Measurements from ENCODE around the gene GAA.
"Not testable (repeated sequence)": the region's sequence is repeated elsewhere in the genome, so short reads cannot be mapped to it uniquely, and the experiment has no call there.

The GAA gene

DNA sequence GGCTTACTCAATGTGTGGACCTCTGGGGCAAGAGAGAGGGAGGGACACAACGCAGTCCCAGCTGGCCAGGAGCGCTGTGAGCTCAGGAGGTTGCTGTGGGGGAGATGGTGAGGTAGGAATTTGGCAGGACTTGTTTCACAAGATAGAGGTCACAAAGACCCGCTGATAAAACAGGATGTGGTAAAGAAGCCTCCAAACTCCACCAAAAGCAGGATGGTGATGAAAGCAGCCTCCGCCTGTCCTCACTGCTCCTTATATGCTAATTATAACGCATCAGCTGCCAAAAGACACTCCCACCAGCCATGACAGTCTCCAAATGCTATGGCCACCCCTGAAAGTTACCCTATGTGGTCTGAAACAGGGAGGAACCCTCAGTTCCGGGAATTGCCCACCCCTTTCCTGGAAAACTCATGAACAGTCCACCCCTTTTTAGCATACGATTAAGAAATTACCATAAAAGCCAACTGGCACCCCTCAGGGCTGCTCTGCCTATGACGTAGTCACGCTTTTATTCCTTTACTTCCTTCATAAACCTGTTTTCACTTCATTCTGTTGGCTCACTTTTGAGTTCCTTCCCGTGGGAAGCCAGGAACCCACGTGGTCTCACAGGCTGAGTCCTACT lies 50.8 kb downstream of the GAA start:
- no peak overlapping the region for H2AFZ ChIP-seq (ENCODE audit: low read length, unreplicated experiment)
- peaks cover 4% of the 10 kb centered on the region for H3K4me1 ChIP-seq (ENCODE audit: control insufficient read depth, insufficient read depth, low read length, unreplicated experiment)
- no peaks in the 10 kb centered on the region for H3K36me3 ChIP-seq (ENCODE audit: insufficient read depth, low read length)
- H3K27me3 ChIP-seq (ENCODE audit: insufficient read depth, low read length): no peaks in the 10 kb centered on the region
- H3K79me2 ChIP-seq (ENCODE audit: control insufficient read depth, insufficient read depth, low read length, unreplicated experiment): peaks cover 10% of the 10 kb centered on the region
- no peak overlapping the region for H3K27ac ChIP-seq (ENCODE audit: low read depth, low read length)
- H3K4me3 ChIP-seq (ENCODE audit: low read depth, low read length): no peak overlapping the region

DNA sequence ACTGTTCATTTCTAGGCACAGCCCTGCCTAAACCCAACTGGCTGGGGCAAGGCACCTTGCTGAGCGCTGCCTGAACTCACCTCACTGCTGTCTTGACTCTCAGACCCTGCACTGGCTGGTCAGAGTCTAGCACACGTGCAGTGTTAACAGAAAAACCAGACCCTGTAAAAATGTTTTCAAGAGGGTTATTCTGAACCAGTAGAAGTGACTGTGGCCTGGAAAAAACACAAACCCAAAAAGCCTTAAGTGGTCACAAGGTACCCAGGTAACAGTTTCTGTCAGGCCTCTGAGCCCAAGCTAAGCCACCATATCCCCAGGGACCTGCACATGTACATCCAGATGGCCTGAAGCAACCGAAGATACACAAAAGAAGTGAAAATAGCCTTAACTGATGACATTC lies 51.6 kb downstream of the GAA start:
- Histone ChIP-seq H3K4me1 (ENCODE audit: control insufficient read depth, insufficient read depth, low read length, unreplicated experiment) (peaks cover 4% of the 10 kb centered on the region), H3K36me3 (ENCODE audit: insufficient read depth, low read length) (no peaks in the 10 kb centered on the region), H3K27ac (ENCODE audit: low read depth, low read length) (no peak overlapping the region), H2AFZ (ENCODE audit: low read length, unreplicated experiment) (no peak overlapping the region), H3K4me3 (ENCODE audit: low read depth, low read length) (no peak overlapping the region), H3K27me3 (ENCODE audit: insufficient read depth, low read length) (no peaks in the 10 kb centered on the region), H3K79me2 (ENCODE audit: control insufficient read depth, insufficient read depth, low read length, unreplicated experiment) (peaks cover 5% of the 10 kb centered on the region)

DNA sequence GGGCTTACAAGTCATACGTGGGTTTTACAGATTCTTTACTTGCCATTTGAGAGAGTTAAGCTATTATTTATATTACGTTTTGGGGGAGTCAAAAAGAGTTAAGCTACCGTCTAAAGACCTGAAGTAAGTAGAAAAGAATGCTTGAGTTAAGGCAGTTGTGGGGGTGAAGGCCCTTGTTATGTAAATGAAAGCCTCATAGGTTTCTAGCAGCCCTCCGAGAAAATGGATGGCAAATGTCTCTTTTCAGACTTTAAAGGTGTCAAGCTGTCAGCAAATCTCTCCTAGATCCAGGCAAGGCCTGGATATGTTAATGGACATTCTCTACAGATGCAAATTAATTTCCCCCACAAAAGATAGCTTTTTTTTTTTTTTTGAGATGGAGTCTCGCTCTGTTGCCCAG lies 52.8 kb downstream of the GAA start:
- Histone ChIP-seq H3K36me3 (ENCODE audit: insufficient read depth, low read length) (no peaks in the 10 kb centered on the region), H2AFZ (ENCODE audit: low read length, unreplicated experiment) (no peak overlapping the region), H3K79me2 (ENCODE audit: control insufficient read depth, insufficient read depth, low read length, unreplicated experiment) (no peaks in the 10 kb centered on the region), H3K27me3 (ENCODE audit: insufficient read depth, low read length) (no peaks in the 10 kb centered on the region), H3K4me1 (ENCODE audit: control insufficient read depth, insufficient read depth, low read length, unreplicated experiment) (peaks cover 4% of the 10 kb centered on the region), H3K27ac (ENCODE audit: low read depth, low read length) (no peak overlapping the region), H3K4me3 (ENCODE audit: low read depth, low read length) (no peak overlapping the region)

DNA sequence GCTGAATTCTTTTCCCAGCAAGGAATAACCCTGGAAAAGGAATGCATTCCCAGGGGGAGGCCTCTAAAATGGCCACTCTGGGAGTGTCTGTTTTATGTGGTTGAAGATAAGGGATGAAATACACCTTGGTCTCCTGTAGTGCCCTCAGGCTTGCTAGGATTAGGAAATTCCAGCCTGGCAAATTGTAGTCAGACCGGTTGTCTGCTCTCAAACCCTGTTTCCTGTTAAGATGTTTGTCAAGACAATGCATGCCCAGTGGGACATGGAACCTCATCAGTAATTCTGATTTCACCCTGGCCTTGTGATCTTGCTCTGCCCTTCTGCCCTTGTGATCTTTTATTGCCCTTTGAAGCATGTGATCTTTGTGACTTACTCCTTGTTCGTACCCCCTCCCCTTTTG lies 54.2 kb downstream of the GAA start:
- H3K4me1 ChIP-seq (ENCODE audit: control insufficient read depth, insufficient read depth, low read length, unreplicated experiment); H2AFZ ChIP-seq (ENCODE audit: low read length, unreplicated experiment); H3K79me2 ChIP-seq (ENCODE audit: control insufficient read depth, insufficient read depth, low read length, unreplicated experiment); H3K27me3 ChIP-seq (ENCODE audit: insufficient read depth, low read length); H3K36me3 ChIP-seq (ENCODE audit: insufficient read depth, low read length); H3K4me3 ChIP-seq (ENCODE audit: low read depth, low read length); H3K27ac ChIP-seq (ENCODE audit: low read depth, low read length): not testable (repeated sequence)

DNA sequence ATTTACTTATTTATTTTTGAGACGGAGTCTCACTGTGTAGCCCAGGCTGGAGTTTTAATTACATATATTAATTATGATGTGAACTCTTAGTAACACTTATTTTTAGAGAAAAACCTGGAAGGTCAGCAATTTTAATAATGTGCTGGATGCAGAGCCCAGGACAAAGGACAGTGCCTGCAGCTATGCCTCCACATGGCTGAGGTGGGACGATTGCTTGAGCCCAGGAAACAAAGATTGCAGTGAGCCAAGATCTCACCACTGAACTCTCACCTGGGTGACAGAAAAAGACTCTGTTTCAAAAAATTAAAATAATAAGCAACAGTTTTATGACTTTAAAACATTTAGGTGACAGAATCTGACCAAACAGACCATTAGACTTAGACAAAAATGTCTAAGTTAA lies 57.5 kb downstream of the GAA start:
- Histone ChIP-seq H3K27ac (ENCODE audit: low read depth, low read length) (no peak overlapping the region), H3K79me2 (ENCODE audit: control insufficient read depth, insufficient read depth, low read length, unreplicated experiment) (no peaks in the 10 kb centered on the region), H3K4me1 (ENCODE audit: control insufficient read depth, insufficient read depth, low read length, unreplicated experiment) (no peaks in the 10 kb centered on the region), H2AFZ (ENCODE audit: low read length, unreplicated experiment) (no peak overlapping the region), H3K4me3 (ENCODE audit: low read depth, low read length) (no peak overlapping the region), H3K27me3 (ENCODE audit: insufficient read depth, low read length) (no peaks in the 10 kb centered on the region), H3K36me3 (ENCODE audit: insufficient read depth, low read length) (no peaks in the 10 kb centered on the region)

DNA sequence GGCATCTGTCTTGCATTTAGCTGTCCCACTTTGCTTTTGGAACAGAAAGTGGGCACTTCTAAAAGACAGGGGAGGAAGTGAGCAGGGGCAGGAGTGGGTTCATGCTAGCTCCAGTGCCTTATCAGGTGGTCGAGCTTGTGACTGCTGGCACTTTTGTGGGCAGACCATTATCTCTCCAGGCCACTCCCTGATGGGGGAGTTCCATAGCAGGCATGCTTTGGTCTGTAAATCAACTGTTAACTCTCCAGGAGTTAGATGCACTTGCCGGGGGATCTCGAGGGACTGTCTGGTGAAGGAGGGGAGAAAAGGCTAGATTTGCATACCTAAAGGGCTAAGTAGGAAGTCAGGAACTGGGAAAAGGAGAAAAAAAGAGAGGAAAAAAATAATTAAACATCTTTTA lies 59.2 kb downstream of the GAA start:
- no peak overlapping the region for H3K4me3 ChIP-seq (ENCODE audit: low read depth, low read length)
- H3K27ac ChIP-seq (ENCODE audit: low read depth, low read length): no peak overlapping the region
- no peaks in the 10 kb centered on the region for H3K79me2 ChIP-seq (ENCODE audit: control insufficient read depth, insufficient read depth, low read length, unreplicated experiment)
- no peaks in the 10 kb centered on the region for H3K4me1 ChIP-seq (ENCODE audit: control insufficient read depth, insufficient read depth, low read length, unreplicated experiment)
- H3K36me3 ChIP-seq (ENCODE audit: insufficient read depth, low read length): no peaks in the 10 kb centered on the region
- no peak overlapping the region for H2AFZ ChIP-seq (ENCODE audit: low read length, unreplicated experiment)
- no peaks in the 10 kb centered on the region for H3K27me3 ChIP-seq (ENCODE audit: insufficient read depth, low read length)

DNA sequence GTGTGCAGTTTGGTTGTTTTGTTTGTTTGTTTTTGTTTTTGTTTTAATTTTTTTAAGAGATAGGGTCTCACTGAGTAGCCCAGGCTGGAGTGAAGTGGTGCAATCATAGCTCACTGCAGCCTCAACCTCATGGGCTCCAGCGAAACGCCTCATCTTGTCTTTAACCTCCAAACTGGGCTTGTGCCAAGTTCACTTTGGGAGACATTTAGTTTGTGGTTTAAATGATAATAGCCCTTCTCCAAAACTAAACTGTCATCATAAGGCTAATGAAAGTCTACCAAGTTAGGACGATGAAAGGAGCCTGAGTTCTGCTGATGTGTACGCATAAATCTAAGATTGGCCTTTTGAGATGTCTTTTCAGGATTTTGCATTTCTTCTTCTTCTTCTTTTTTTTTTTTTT lies 62.0 kb downstream of the GAA start:
- Histone ChIP-seq H3K4me3 (ENCODE audit: low read depth, low read length) (no peak overlapping the region), H3K4me1 (ENCODE audit: control insufficient read depth, insufficient read depth, low read length, unreplicated experiment) (no peaks in the 10 kb centered on the region), H3K36me3 (ENCODE audit: insufficient read depth, low read length) (no peaks in the 10 kb centered on the region), H3K27ac (ENCODE audit: low read depth, low read length) (no peak overlapping the region), H3K27me3 (ENCODE audit: insufficient read depth, low read length) (no peaks in the 10 kb centered on the region), H3K79me2 (ENCODE audit: control insufficient read depth, insufficient read depth, low read length, unreplicated experiment) (no peaks in the 10 kb centered on the region), H2AFZ (ENCODE audit: low read length, unreplicated experiment) (no peak overlapping the region)

DNA sequence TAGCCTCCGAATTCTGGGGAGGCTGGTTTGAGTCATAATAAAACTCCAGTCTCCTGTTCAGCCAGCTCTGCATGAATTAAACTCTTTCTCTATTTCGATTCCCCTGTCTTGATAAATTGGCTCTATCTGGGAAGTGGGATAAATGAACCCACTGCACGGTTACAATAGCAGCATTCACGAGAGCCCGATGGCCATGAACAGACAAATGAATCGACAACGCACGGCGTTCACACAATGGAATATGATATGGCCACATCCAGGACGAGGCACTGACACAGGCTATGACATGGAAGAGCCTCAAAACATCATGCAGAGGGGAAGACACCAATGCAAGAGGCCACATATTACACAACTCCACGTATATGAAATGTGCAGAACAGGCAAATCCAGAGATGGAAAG lies 62.8 kb downstream of the GAA start:
- no peaks in the 10 kb centered on the region for H3K27me3 ChIP-seq (ENCODE audit: insufficient read depth, low read length)
- H3K27ac ChIP-seq (ENCODE audit: low read depth, low read length): no peak overlapping the region
- H3K36me3 ChIP-seq (ENCODE audit: insufficient read depth, low read length): no peaks in the 10 kb centered on the region
- H3K79me2 ChIP-seq (ENCODE audit: control insufficient read depth, insufficient read depth, low read length, unreplicated experiment): no peaks in the 10 kb centered on the region
- H3K4me3 ChIP-seq (ENCODE audit: low read depth, low read length): no peak overlapping the region
- no peak overlapping the region for H2AFZ ChIP-seq (ENCODE audit: low read length, unreplicated experiment)
- H3K4me1 ChIP-seq (ENCODE audit: control insufficient read depth, insufficient read depth, low read length, unreplicated experiment): no peaks in the 10 kb centered on the region

DNA sequence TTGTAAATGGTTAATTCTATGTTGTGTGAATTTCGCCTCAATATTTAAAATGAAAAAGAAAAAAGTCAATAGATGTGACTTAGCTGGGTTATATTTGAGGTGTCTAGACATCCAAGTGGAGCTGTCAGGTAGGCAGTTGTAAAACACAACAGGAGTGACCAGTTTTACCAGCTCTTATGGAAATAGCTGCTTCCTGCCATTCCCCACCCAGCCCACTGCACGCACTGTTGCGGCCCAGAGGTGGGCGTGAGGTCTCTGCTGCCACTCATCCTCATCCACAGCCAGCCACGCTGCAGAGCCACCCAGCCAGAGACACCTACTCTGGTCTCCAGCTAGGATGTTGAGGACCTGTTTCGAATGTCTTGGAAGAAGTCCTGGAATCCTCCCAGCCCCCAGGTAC lies 65.1 kb downstream of the GAA start:
- Histone ChIP-seq H3K27me3 (ENCODE audit: insufficient read depth, low read length) (peaks cover 7% of the 10 kb centered on the region; the same call in 1 of the 2 replicates), H2AFZ (ENCODE audit: low read length, unreplicated experiment) (no peak overlapping the region), H3K4me3 (ENCODE audit: low read depth, low read length) (no peak overlapping the region), H3K79me2 (ENCODE audit: control insufficient read depth, insufficient read depth, low read length, unreplicated experiment) (no peaks in the 10 kb centered on the region), H3K4me1 (ENCODE audit: control insufficient read depth, insufficient read depth, low read length, unreplicated experiment) (no peaks in the 10 kb centered on the region), H3K27ac (ENCODE audit: low read depth, low read length) (no peak overlapping the region), H3K36me3 (ENCODE audit: insufficient read depth, low read length) (no peaks in the 10 kb centered on the region)

DNA sequence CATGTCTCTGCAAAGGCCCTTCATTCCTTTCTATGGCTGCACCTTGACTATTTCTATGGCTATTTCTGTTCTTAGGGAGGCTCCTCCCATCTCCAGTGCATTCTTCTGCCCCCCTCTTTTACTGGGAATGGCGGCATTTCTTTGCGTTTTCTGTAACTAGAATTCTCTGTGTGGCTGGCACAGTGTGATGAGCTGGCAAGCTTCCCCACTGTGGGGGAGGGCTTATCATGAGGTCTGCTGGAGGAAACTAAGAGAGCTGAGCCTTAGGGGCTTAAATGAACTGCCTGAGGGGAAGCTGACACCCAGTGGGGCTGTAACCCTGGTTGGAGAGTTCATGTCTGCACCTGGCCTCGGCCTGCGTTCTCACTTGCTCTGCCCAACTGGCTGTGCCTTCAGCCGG lies 67.0 kb downstream of the GAA start:
- no peak overlapping the region for H3K27ac ChIP-seq (ENCODE audit: low read depth, low read length)
- H3K36me3 ChIP-seq (ENCODE audit: insufficient read depth, low read length): no peaks in the 10 kb centered on the region
- no peak overlapping the region for H2AFZ ChIP-seq (ENCODE audit: low read length, unreplicated experiment)
- H3K4me1 ChIP-seq (ENCODE audit: control insufficient read depth, insufficient read depth, low read length, unreplicated experiment): no peaks in the 10 kb centered on the region
- H3K4me3 ChIP-seq (ENCODE audit: low read depth, low read length): no peak overlapping the region
- H3K79me2 ChIP-seq (ENCODE audit: control insufficient read depth, insufficient read depth, low read length, unreplicated experiment): no peaks in the 10 kb centered on the region
- H3K27me3 ChIP-seq (ENCODE audit: insufficient read depth, low read length): peaks cover 7% of the 10 kb centered on the region; the same call in 1 of the 2 replicates

DNA sequence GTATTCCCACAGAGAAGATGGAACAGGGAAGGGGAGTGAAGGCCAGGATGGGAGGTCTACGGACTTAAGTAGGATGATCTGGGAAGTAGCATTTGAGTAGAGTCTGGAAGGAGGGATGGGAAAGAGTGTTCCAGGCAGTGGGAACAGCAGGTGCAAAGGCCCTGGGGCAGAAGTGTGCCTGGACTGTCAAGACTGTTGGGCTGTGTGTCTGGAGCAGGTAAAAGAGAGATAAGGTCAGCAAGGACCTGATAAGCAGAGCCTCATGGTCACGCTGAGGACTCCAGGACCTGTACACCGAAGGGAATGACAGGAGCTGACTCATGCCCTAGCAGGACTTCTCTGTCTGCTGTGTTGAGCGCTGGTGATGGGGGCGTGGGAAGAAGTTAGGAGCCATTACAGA lies 67.7 kb downstream of the GAA start:
- no peaks in the 10 kb centered on the region for H3K79me2 ChIP-seq (ENCODE audit: control insufficient read depth, insufficient read depth, low read length, unreplicated experiment)
- no peak overlapping the region for H3K4me3 ChIP-seq (ENCODE audit: low read depth, low read length)
- H2AFZ ChIP-seq (ENCODE audit: low read length, unreplicated experiment): no peak overlapping the region
- no peaks in the 10 kb centered on the region for H3K4me1 ChIP-seq (ENCODE audit: control insufficient read depth, insufficient read depth, low read length, unreplicated experiment)
- no peak overlapping the region for H3K27ac ChIP-seq (ENCODE audit: low read depth, low read length)
- no peaks in the 10 kb centered on the region for H3K36me3 ChIP-seq (ENCODE audit: insufficient read depth, low read length)
- peaks cover 7% of the 10 kb centered on the region; the same call in 1 of the 2 replicates for H3K27me3 ChIP-seq (ENCODE audit: insufficient read depth, low read length)
